Naive thymus-derived CD8-positive, alpha-beta T cell (primary cell): ENCODE results near the gene ZDHHC14. TPM values are rescaled to one million over a fixed set of nuclear protein-coding genes. Genes with fewer than 3 reads are reported as not detected.
A peak's percentile ranks its signal among the peaks of the same experiment; 100 is the strongest.

Experiments used
- ATAC-seq, 2 donors: fragments of 150-1000 bp; cut with Tn5 transposase in 1 of 2; sonication (Bioruptor Pico), chemical (Tn5 transposase) in 1 of 2; 1 replicate in 1 of 2; 2 replicates in 1 of 2; pipeline ENCODE4 v1.10.0; 2021; ENCODE audit warnings: mild to moderate bottlenecking in 2 of 2, moderate library complexity in 2 of 2
- POLR2A ChIA-PET: fragments of 350-600 bp; sonication (Branson Sonifier 250); formaldehyde crosslinking; loops from one replicate; lab custom pipeline; 2021; ENCODE audit warnings: antibody characterized with exemption; lab: Charles Lee
- DNase-seq, 10 donors: peaks; one replicate each; pipeline versions ENCODE4 v3.0.0 to v3.0.0-alpha.2; 2020 to 2022
- H3K27ac Mint-ChIP-seq, 10 donors: one replicate each; pipeline ENCODE4 v1.8.0; 2020 to 2022; ENCODE audit warnings: mild to moderate bottlenecking in 10 of 10, mixed read lengths in 10 of 10, moderate library complexity in 4 of 10, inconsistent platforms in 1 of 10
- H3K27me3 Mint-ChIP-seq, 5 donors: one replicate each; pipeline ENCODE4 v1.8.0; 2021 to 2022; ENCODE audit warnings: mixed read lengths in 5 of 5
- H3K36me3 Mint-ChIP-seq, 3 donors: one replicate each; pipeline ENCODE4 v1.8.0; 2020 to 2022; ENCODE audit warnings: mixed read lengths in 3 of 3, mild to moderate bottlenecking in 2 of 3, inconsistent platforms in 1 of 3
- H3K4me1 Mint-ChIP-seq, 4 donors: one replicate each; pipeline ENCODE4 v1.8.0; 2021 to 2022; ENCODE audit warnings: mixed read lengths in 4 of 4
- H3K4me3 Mint-ChIP-seq, 10 donors: one replicate each; pipeline ENCODE4 v1.8.0; 2020 to 2022; ENCODE audit warnings: mild to moderate bottlenecking in 10 of 10, mixed read lengths in 10 of 10, moderate library complexity in 6 of 10, inconsistent platforms in 1 of 10
- H3K9me3 Mint-ChIP-seq, 9 donors: one replicate each; pipeline ENCODE4 v1.8.0; 2020 to 2022; ENCODE audit warnings: mixed read lengths in 9 of 9, mild to moderate bottlenecking in 3 of 9, inconsistent platforms in 1 of 9, moderate library complexity in 1 of 9
- polyA plus RNA-seq, 3 donors: library from polyadenylated mRNA; unstranded; fragments of 300-500 nt; fragmentation: Illumina TruSeq; gene quantifications; one replicate each; pipeline ENCODE4 v1.2.3, GENCODE V29; 2021
- total RNA-seq, 8 experiments: library from RNA in 2 of 8; stranded (reverse) in 2 of 8; gene quantifications; one replicate each; pipeline ENCODE4 v1.2.3 and lab custom pipeline; 2021 to 2026

Gene ZDHHC14
- total and polyA plus RNA-seq, 5 experiments from 2014 or later = 0.09 to 1.9 (median 1.4) TPM

GRCh38 chr6:157366648-157367047, 14.3 kb upstream of the ZDHHC14 start:
- H3K9me3 Mint-ChIP-seq = no peaks in the 10 kb centered on the region
- H3K27ac Mint-ChIP-seq = no peak overlapping the region
- POLR2A ChIA-PET = interaction anchor here (1.5 kb wide), 1 partner anchor 12 kb away, joined by 3 read pairs; no protein-coding TSS in a partner anchor
- H3K36me3 Mint-ChIP-seq = no peaks in the 10 kb centered on the region
- H3K4me3 Mint-ChIP-seq = no peak overlapping the region
- peaks cover 9 to 21% (median 18%) of the 10 kb centered on the region in 4 donors for H3K4me1 Mint-ChIP-seq
- ATAC-seq (no peak), DNase-seq (no peak)
- H3K27me3 Mint-ChIP-seq = peaks cover 25 to 61% (median 37%) of the 10 kb centered on the region in 5 donors

DNA sequence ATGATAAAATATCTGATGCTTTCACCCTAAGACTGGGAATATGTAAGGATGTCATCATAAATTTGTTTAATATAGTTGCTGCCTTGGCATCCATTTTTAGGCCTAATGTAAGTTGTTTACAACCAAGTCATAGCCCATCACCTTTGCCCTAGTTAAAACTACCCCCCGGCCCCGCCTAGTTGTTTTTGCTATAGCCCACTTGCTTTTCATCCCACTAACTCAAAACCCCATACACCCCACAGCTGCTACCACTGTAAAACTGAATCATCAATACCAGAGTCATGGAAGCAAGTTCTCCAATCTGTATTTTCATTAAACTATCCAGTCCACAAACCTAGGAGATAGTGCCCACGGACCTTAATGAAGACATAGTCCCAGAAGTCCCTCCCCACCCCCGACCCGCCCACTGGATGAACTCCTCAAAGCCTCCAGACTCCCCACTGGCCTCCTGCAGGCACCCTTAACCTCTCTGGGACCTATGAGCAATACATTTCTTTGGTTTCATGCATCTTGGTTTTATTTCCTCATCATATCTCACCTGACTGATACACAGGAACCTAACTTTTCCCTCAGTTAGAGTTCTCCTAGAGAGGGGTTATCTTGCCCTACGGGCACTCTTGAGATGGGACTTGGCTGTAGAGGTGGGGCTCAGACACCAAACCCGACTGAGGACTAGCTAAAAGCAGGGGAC, 12.5 kb upstream of the ZDHHC14 start:
- DNase-seq = no peak
- Mint-ChIP-seq H3K27me3 (peaks cover 22 to 48% (median 37%) of the 10 kb centered on the region in 5 donors), H3K4me1 (peaks cover 9 to 21% (median 18%) of the 10 kb centered on the region in 4 donors), H3K4me3 (peak overlapping the region in 1 of 10 donors; percentile 11), H3K27ac (peak overlapping the region in 2 of 10 donors; percentile 40 to 53), H3K36me3 (no peaks in the 10 kb centered on the region), H3K9me3 (no peaks in the 10 kb centered on the region)
- ATAC-seq = no peak
- POLR2A ChIA-PET = interaction anchor here (0.6 to 1.5 kb wide), 4 partner anchors 10 to 625 kb away, joined by 3 to 15 read pairs (median 4); partner anchors contain the start of gene TMEM242

DNA sequence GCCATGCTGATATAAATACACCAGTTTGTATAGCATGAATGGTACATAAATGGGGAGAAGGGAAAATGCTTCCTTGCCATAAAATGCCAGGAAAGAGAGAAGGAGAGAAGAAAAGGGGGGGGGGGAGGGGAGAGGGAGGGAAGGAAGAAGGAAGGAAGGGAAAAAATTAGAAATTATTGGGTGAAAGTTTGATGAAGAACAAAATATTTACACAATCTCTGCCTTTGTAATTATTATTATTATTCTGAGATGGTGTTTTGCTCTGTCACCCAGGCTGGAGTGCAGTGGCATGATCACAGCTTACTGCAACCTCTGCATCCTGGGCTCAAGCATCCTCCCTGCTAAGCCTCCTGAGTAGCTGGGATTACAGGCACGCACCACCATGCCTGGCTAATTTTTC, 10.2 kb upstream of the ZDHHC14 start:
- POLR2A ChIA-PET = interaction anchor here (0.7 kb wide), 1 partner anchor 11 kb away, joined by 4 read pairs; no protein-coding TSS in a partner anchor
- no peak for DNase-seq
- H3K4me3 Mint-ChIP-seq = no peak overlapping the region
- H3K4me1 Mint-ChIP-seq = peaks cover 9 to 21% (median 18%) of the 10 kb centered on the region in 4 donors
- no peaks in the 10 kb centered on the region for H3K9me3 Mint-ChIP-seq
- no peak overlapping the region for H3K27ac Mint-ChIP-seq
- no peaks in the 10 kb centered on the region for H3K36me3 Mint-ChIP-seq
- peaks cover 19 to 40% (median 27%) of the 10 kb centered on the region in 5 donors for H3K27me3 Mint-ChIP-seq
- ATAC-seq = no peak

GRCh38 chr6:157372501-157373280, 8.3 kb upstream of the ZDHHC14 start:
- ATAC-seq (no peak), DNase-seq (no peak)
- Mint-ChIP-seq H3K27me3 (peaks cover 11 to 27% (median 18%) of the 10 kb centered on the region in 5 donors), H3K4me3 (no peak overlapping the region), H3K36me3 (no peaks in the 10 kb centered on the region), H3K4me1 (peaks cover 15 to 21% (median 18%) of the 10 kb centered on the region in 4 donors), H3K27ac (no peak overlapping the region), H3K9me3 (no peaks in the 10 kb centered on the region)
- POLR2A ChIA-PET = interaction anchor here (0.5 kb wide), 1 partner anchor 1320 kb away, joined by 3 read pairs; no protein-coding TSS in a partner anchor

GRCh38 chr6:157374889-157375443, 6.0 kb upstream of the ZDHHC14 start:
- no peak overlapping the region for H3K4me3 Mint-ChIP-seq
- peaks cover 1 to 11% (median 3%) of the 10 kb centered on the region in 5 donors for H3K27me3 Mint-ChIP-seq
- POLR2A ChIA-PET = no interaction called here
- no peaks in the 10 kb centered on the region for H3K9me3 Mint-ChIP-seq
- no peak for ATAC-seq
- no peak overlapping the region for H3K27ac Mint-ChIP-seq
- H3K4me1 Mint-ChIP-seq = peaks cover 7 to 11% (median 9%) of the 10 kb centered on the region in 4 donors
- no peak for DNase-seq
- no peaks in the 10 kb centered on the region for H3K36me3 Mint-ChIP-seq

DNA sequence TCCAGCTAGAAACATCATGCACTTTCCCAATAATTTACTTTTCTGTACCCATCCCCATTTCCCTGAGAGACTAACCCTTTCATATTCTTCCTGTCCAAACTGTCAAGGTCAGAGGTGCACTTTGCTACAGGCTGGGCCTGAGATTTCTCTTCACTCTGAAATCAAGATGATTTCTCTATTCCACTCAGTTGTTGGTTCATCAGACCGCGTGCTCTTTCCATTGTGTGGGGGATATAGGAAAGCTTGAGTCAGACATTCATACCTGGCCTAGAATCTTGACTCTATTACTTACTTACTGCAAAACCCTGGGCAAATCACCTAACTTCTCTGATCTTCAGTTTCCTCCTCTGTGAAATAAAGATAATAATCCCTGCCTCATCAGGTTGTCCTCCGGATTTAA, 4.7 kb upstream of the ZDHHC14 start:
- Mint-ChIP-seq H3K9me3 (no peaks in the 10 kb centered on the region), H3K27ac (no peak overlapping the region), H3K36me3 (no peaks in the 10 kb centered on the region), H3K4me1 (peaks cover 5 to 10% (median 8%) of the 10 kb centered on the region in 4 donors), H3K4me3 (no peak overlapping the region), H3K27me3 (peaks cover 0 to 6% (median 0%) of the 10 kb centered on the region in 5 donors)
- DNase-seq (no peak), ATAC-seq (no peak)
- POLR2A ChIA-PET = no interaction called here

- no peak for DNase-seq
- no peaks in the 10 kb centered on the region for H3K9me3 Mint-ChIP-seq
- peaks cover 5 to 10% (median 8%) of the 10 kb centered on the region in 4 donors for H3K4me1 Mint-ChIP-seq
- H3K4me3 Mint-ChIP-seq = no peak overlapping the region
- no peak for ATAC-seq
- POLR2A ChIA-PET = no interaction called here
- no peaks in the 10 kb centered on the region for H3K36me3 Mint-ChIP-seq
- H3K27me3 Mint-ChIP-seq = peaks cover 0 to 3% (median 0%) of the 10 kb centered on the region in 5 donors
- H3K27ac Mint-ChIP-seq = no peak overlapping the region
Measured at GRCh38 chr6:157376706-157377230, 4.2 kb upstream of the ZDHHC14 start.

DNA sequence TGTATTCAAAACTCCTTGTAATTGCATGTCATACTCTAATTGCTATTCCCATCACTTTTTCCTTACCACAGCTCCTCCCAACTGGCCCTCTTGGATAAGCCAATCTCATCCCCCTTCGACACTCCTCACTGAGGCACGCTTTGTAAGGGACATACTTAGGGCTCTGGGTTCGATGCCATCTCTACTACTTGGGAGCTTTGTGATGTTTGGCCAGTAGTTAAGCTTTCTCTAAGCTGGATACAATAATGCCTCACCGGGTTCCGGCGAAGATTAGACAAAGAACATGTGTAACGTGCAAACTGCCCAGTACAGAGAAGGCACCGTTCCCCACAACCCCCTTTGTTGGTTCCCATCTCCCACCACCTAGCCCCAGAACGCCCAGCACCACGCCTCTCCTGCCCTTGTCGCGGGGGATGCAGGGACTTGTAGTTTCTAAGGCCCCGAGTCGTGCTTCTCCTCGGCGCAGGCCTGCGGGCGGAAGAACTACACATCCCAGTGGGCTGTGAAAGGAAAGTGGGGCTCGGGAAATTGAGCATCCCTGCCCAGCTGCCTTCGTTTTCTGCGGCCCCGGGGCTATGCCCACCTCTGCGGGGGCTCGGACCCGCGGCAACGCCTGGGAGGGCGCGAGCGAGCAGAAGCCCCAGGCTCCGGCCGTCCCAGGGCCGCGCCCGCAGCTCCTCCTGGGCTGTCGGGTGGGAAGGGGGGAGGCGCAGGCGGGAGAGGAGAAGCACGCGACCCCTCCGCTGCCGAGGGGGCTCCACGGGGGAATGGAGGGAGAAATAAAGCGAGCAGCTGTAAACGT, 1.1 kb upstream of the ZDHHC14 start:
- Mint-ChIP-seq H3K4me3 (peak overlapping the region; percentile 74 to 96 (median 84)), H3K4me1 (peaks cover 9 to 24% (median 17%) of the 10 kb centered on the region in 4 donors), H3K36me3 (no peaks in the 10 kb centered on the region), H3K27ac (peak overlapping the region in 9 of 10 donors; percentile 19 to 88 (median 80)), H3K9me3 (no peaks in the 10 kb centered on the region), H3K27me3 (peaks cover 0 to 20% (median 5%) of the 10 kb centered on the region in 5 donors)
- ATAC-seq = peak; percentile 71 to 79
- POLR2A ChIA-PET = interaction anchor here (0.5 to 2.0 kb wide), 6 partner anchors 10 to 1614 kb away, joined by 3 to 26 read pairs (median 4); partner anchors contain the start of gene TMEM242
- DNase-seq = peak; percentile 72 to 93 (median 85)

DNA sequence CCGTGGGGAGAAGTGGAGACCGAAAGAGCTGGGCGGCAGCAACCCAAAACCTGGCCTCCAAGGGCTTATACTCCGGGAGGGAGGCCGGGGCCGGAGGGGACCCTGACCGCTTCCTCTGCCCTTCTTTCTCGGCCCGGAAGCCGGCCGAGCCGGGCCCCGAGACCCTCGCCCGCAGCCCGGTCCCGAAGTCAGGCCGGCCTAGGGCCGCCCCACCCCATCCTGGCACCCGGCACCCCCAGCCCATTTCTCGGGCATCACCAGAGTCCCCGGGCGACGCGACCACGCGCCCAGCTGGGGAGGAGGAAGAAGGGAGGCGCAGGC, 572 bp upstream of the ZDHHC14 start:
- Mint-ChIP-seq H3K9me3 (no peaks in the 10 kb centered on the region), H3K27ac (peak overlapping the region in 6 of 10 donors; percentile 19 to 88 (median 80)), H3K36me3 (no peaks in the 10 kb centered on the region), H3K27me3 (peaks cover 0 to 20% (median 5%) of the 10 kb centered on the region in 5 donors), H3K4me3 (peak overlapping the region; percentile 74 to 96 (median 84)), H3K4me1 (peaks cover 9 to 24% (median 19%) of the 10 kb centered on the region in 4 donors)
- DNase-seq = no peak
- POLR2A ChIA-PET = interaction anchor here (0.5 to 2.0 kb wide), 6 partner anchors 11 to 1613 kb away, joined by 3 to 26 read pairs (median 4); partner anchors contain the start of gene TMEM242
- ATAC-seq = peak in 1 of 2 donors; percentile 6

DNA sequence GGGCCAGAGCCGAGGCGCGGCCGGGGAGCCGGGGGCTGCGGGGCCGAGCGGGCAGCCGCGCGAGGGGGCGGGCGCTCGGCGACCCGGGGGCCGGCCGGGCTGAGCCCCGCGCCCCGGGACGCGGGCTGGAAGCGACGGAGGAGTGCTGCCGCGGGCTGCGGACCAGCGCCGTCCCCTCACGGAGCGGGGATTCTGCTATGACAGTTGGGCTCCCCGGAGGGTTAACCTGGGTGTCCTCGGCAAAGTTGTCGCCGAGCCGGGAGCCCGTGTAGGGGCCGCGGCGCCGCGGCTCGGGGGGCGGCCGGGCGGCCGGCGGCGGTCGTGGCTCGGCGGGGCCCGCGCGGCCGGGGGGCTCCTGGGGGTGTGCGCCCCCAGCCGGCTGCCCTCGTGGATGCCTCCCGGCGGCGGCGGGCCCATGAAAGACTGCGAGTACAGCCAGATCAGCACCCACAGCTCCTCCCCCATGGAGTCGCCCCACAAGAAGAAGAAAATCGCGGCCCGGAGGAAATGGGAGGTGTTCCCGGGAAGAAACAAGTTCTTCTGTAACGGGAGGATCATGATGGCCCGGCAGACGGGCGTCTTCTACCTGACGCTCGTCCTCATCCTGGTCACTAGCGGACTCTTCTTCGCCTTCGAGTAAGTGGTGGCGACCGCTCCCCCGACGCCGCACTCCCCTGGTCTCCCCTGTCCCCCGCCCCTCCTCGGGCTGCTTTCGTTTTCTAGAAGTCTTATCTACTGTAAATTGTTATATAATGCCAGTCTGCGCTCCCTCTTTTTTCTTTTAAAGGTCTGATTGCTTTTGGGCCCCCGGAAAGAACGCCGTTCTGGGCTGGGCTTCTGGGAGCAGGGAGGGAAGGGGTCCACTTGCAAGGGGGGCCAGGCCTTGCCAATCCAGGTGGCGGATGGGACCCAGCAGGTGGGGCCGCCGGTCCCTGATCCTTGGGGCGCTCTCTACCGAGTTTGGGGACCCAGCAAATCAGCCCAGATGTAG, 936 bp downstream of the ZDHHC14 start:
- Mint-ChIP-seq H3K4me3 (peak overlapping the region; percentile 74 to 93 (median 87)), H3K36me3 (no peaks in the 10 kb centered on the region), H3K27ac (peak overlapping the region; percentile 57 to 89 (median 78)), H3K9me3 (no peaks in the 10 kb centered on the region), H3K4me1 (peaks cover 9 to 27% (median 18%) of the 10 kb centered on the region in 4 donors), H3K27me3 (peaks cover 0 to 20% (median 5%) of the 10 kb centered on the region in 5 donors)
- DNase-seq (peak; percentile 33 to 75 (median 50)), ATAC-seq (peak; percentile 16 to 21)
- POLR2A ChIA-PET = interaction anchor here (0.6 to 1.3 kb wide), 2 partner anchors 11 to 59 kb away, joined by 3 to 4 read pairs; no protein-coding TSS in a partner anchor
